ENCODE measurements around the gene COX8A.

Gene COX8A

DNA sequence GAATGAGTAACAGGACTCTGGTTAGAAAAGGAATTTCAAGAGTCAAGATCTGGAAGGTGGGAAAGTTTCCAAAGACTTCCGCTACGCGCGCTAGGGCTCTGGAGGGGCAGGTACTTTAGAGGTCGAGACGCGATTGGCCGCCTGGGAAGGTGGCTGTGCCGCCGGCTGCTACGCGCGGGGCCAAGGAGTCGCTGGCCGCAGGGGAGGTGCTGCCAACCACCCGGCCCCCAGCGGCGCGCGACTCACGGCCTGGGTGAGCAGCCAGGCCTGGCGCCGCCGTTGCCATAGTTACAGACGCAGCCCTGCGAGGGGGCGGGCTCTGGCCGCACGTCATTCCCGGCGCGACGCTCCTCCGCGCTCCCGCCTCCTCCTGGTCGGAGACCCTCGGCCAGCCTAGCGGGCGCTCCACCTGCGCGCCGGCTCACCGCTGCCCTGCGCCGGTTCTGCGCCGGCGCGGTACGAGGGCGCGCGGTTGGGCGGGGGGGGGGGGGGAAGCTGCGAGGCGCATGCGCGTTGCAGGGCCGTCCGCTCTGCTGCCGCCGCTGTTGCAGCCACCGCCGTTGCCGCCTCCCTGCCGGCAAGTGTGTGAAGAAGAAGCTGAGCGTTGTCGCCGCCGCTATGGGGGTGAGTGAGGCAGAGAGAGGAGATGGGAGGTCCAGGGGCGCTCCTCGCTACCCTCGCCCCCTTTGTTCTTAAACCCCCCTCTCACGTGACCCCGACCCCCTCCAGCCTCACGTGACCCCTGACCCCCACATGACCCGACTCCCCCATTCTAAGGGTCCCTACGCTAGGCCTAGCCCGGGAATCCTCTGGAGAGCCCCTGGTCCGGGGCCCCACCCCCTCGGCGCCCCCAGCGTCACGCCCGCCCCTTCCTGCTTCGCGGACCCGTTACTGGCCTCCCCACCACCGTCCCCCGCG is 35.7 kb upstream of the COX8A start, which contains the start of gene NAA40:
Gene NAA40, plus strand, starts transcription at position 524 of the 918 bp plus-strand sequence. Its CDS starts 95 bp downstream, at position 619.
- H3K9ac ChIP-seq (ENCODE audit: low read length), result peak within 1 kb of the TSS; percentile 78
- peaks cover 11% of the 10 kb centered on the region; the same call in 1 of the 2 replicates for H3F3A ChIP-seq (ENCODE audit: insufficient read depth, low read length)
- peaks cover 47% of the 10 kb centered on the region for H3K79me2 ChIP-seq (ENCODE audit: low read length)
- H3K9me2 ChIP-seq (replicated peaks; ENCODE audit: insufficient read depth, low read length), result no peaks in the 10 kb centered on the region
- H2AFZ ChIP-seq (ENCODE audit: low read length), result peak within 1 kb of the TSS; percentile 99
- H3K4me1 ChIP-seq (ENCODE audit: low read length), result 0 out of 2 replicates have a peak, but pooled peaks cover 7% of the 10 kb centered on the region
- TF ChIP-seq EZH2phosphoT487 (IDR thresholded peaks at IDR 0.05; ENCODE audit: low read length), result no peak
- no peak for TF ChIP-seq EZH2 (optimal IDR thresholded peaks at IDR 0.05; ENCODE audit: low read depth, low read length)
- TF ChIP-seq CTCF (IDR thresholded peaks at IDR 0.05; ENCODE audit: low read length), result no peak
- peak within 1 kb of the TSS; percentile 65; the same call in 1 of the 2 replicates for H3K27ac ChIP-seq (ENCODE audit: low read length)
- H3K27me3 ChIP-seq (replicated peaks; ENCODE audit: insufficient read depth, low read length), result no peaks in the 10 kb centered on the region
- no peaks in the 10 kb centered on the region for H4K20me1 ChIP-seq (ENCODE audit: insufficient read depth, low read length)
- no peaks in the 10 kb centered on the region for H3K36me3 ChIP-seq (replicated peaks; ENCODE audit: insufficient read depth, low read length)
- H3K9me3 ChIP-seq (replicated peaks; ENCODE audit: insufficient read depth, low read length), result no peaks in the 10 kb centered on the region
- DNase-seq, result peak; percentile 98
- peak within 1 kb of the TSS; percentile 100 for H3K4me2 ChIP-seq (ENCODE audit: low read depth, low read length)
- peak within 1 kb of the TSS; percentile 96 for H3K4me3 ChIP-seq (ENCODE audit: low read length)

DNA sequence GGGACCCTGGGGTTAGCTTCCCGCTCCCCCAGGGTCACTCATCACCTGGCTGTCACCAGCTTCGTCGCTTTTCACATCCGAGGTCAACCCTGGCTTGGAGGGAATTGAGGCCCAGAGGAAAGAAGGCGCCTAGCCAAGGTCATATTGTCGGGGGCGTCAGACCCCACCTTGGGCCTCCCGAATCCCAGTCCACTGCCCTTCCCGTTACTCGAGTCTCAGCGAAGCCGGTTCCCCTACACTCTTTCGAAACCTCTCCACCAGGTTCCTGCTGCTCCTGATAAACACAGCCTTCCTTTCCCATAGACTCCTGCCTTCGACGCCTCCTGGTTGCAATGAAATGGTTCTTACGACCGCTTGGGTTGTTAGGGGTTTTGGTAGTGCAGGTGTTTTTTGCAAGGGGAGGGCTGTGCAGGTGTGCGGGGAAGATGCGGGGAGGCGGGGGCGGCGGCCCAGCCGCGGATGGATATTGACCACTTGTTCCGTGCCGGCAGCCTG is 35.0 kb upstream of the COX8A start:
- DNase-seq, result peak; percentile 36
- peaks cover 54% of the 10 kb centered on the region for H3K79me2 ChIP-seq (ENCODE audit: low read length)
- H3K4me3 ChIP-seq (ENCODE audit: low read length), result peak overlapping the region; percentile 96
- H3K9me2 ChIP-seq (replicated peaks; ENCODE audit: insufficient read depth, low read length), result no peaks in the 10 kb centered on the region
- no peak for TF ChIP-seq EZH2 (optimal IDR thresholded peaks at IDR 0.05; ENCODE audit: low read depth, low read length)
- TF ChIP-seq EZH2phosphoT487 (IDR thresholded peaks at IDR 0.05; ENCODE audit: low read length), result no peak
- TF ChIP-seq CTCF (IDR thresholded peaks at IDR 0.05; ENCODE audit: low read length), result no peak
- H4K20me1 ChIP-seq (ENCODE audit: insufficient read depth, low read length), result no peaks in the 10 kb centered on the region
- 0 out of 2 replicates have a peak, but pooled peaks cover 7% of the 10 kb centered on the region for H3K4me1 ChIP-seq (ENCODE audit: low read length)
- H2AFZ ChIP-seq (ENCODE audit: low read length), result peak overlapping the region; percentile 89
- peak overlapping the region; percentile 89 for H3K4me2 ChIP-seq (ENCODE audit: low read depth, low read length)
- H3K9ac ChIP-seq (ENCODE audit: low read length), result peak overlapping the region; percentile 75
- H3F3A ChIP-seq (ENCODE audit: insufficient read depth, low read length), result peaks cover 11% of the 10 kb centered on the region; the same call in 1 of the 2 replicates
- peak overlapping the region; percentile 44; the same call in 1 of the 2 replicates for H3K27ac ChIP-seq (ENCODE audit: low read length)
- no peaks in the 10 kb centered on the region for H3K27me3 ChIP-seq (replicated peaks; ENCODE audit: insufficient read depth, low read length)
- no peaks in the 10 kb centered on the region for H3K9me3 ChIP-seq (replicated peaks; ENCODE audit: insufficient read depth, low read length)
- H3K36me3 ChIP-seq (replicated peaks; ENCODE audit: insufficient read depth, low read length), result no peaks in the 10 kb centered on the region

- Histone ChIP-seq H3F3A (ENCODE audit: insufficient read depth, low read length) (peaks cover 11% of the 10 kb centered on the region; the same call in 1 of the 2 replicates), H3K9ac (ENCODE audit: low read length) (no peak overlapping the region)
Measured at GRCh38 chr11:63940786-63941185, 33.6 kb upstream of the COX8A start.

More at GRCh38 chr11:63940786-63941185, 33.6 kb upstream of the COX8A start:
- H2AFZ ChIP-seq (ENCODE audit: low read length), result no peak overlapping the region
- no peaks in the 10 kb centered on the region for H3K9me3 ChIP-seq (replicated peaks; ENCODE audit: insufficient read depth, low read length)
- H3K4me1 ChIP-seq (ENCODE audit: low read length), result 0 out of 2 replicates have a peak, but pooled peaks cover 7% of the 10 kb centered on the region
- TF ChIP-seq EZH2phosphoT487 (IDR thresholded peaks at IDR 0.05; ENCODE audit: low read length) (no peak), EZH2 (optimal IDR thresholded peaks at IDR 0.05; ENCODE audit: low read depth, low read length) (no peak), CTCF (IDR thresholded peaks at IDR 0.05; ENCODE audit: low read length) (no peak)
- no peaks in the 10 kb centered on the region for H3K36me3 ChIP-seq (replicated peaks; ENCODE audit: insufficient read depth, low read length)
- H3K27me3 ChIP-seq (replicated peaks; ENCODE audit: insufficient read depth, low read length), result no peaks in the 10 kb centered on the region
- no peak for DNase-seq
- H3K79me2 ChIP-seq (ENCODE audit: low read length), result peaks cover 65% of the 10 kb centered on the region
- H3K4me3 ChIP-seq (ENCODE audit: low read length), result no peak overlapping the region
- no peaks in the 10 kb centered on the region for H3K9me2 ChIP-seq (replicated peaks; ENCODE audit: insufficient read depth, low read length)
- no peak overlapping the region for H3K27ac ChIP-seq (ENCODE audit: low read length)
- no peaks in the 10 kb centered on the region for H4K20me1 ChIP-seq (ENCODE audit: insufficient read depth, low read length)
- no peak overlapping the region for H3K4me2 ChIP-seq (ENCODE audit: low read depth, low read length)
